ENCODE measurements around the gene TXNRD2.

- TF ChIP-seq TCF7L2 (IDR thresholded peaks at IDR 0.05; ENCODE audit: low read depth, low read length) (no peak), POLR2AphosphoS5 (IDR thresholded peaks at IDR 0.05; ENCODE audit: low read depth, low read length) (no peak), REST (IDR thresholded peaks at IDR 0.05; ENCODE audit: insufficient read depth in 1 of 2, low read depth in 2 of 2, low read length in 1 of 2) (no peak), SIN3A (IDR thresholded peaks at IDR 0.05; ENCODE audit: borderline replicate concordance, insufficient read depth, low read depth, low read length) (no peak)
- TF ChIP-seq, protein P1, sequence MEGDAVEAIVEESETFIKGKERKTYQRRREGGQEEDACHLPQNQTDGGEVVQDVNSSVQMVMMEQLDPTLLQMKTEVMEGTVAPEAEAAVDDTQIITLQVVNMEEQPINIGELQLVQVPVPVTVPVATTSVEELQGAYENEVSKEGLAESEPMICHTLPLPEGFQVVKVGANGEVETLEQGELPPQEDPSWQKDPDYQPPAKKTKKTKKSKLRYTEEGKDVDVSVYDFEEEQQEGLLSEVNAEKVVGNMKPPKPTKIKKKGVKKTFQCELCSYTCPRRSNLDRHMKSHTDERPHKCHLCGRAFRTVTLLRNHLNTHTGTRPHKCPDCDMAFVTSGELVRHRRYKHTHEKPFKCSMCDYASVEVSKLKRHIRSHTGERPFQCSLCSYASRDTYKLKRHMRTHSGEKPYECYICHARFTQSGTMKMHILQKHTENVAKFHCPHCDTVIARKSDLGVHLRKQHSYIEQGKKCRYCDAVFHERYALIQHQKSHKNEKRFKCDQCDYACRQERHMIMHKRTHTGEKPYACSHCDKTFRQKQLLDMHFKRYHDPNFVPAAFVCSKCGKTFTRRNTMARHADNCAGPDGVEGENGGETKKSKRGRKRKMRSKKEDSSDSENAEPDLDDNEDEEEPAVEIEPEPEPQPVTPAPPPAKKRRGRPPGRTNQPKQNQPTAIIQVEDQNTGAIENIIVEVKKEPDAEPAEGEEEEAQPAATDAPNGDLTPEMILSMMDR (IDR thresholded peaks at IDR 0.05): no peak
These were observed 78.0 kb downstream of the TXNRD2 start for GRCh38 chr22:19863571-19863970.

All from Panc1 (cell line).